GM12873 (cell line): Measurements from ENCODE around the gene PLCB1.

Experiments used
- CTCF ChIP-seq: IDR thresholded peaks from 2 replicates; pipeline ENCODE4 v1.5.1; 2012; ENCODE audit warnings: low read depth, mild to moderate bottlenecking, moderate library complexity, low read length, control low read depth; ENCODE audit not compliant: insufficient read depth; ENCODE audit errors: missing control alignments

The PLCB1 gene

DNA sequence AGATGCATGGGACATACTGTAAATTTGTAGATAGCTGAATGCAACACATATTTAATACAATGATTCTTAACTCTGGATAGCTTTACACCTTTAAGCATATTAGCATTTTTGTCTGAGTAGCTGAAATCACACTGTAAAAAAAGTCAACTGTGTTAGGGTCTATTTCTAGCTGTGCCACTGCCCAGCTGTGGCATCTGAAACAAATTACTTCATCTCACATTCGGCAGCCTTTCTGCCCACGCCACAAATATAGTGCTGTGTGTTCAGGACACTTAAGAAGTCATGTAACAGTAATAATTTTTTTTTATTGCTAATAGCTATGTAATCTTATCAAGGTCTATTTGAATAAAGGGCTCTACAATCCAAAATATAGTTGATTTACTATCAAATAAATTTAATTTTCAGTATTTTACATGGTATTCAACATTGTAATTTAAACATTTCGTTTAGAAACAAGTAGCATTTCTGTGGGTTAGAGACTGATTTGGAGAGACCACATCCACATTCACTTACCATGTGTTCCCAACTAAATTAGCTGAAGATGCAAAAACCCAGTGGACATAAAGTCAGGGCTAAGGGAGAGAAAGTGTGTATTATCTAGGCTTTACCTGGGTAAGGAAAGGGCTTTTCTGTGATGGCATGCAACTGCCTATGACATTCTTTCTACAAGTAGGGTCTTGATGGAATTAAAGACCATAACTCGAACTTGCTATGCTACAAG is 276.7 kb downstream of the PLCB1 start:
- TF ChIP-seq CTCF, result no peak

GRCh38 chr20:8413691-8414090 is 281.6 kb downstream of the PLCB1 start:
- no peak for TF ChIP-seq CTCF

DNA sequence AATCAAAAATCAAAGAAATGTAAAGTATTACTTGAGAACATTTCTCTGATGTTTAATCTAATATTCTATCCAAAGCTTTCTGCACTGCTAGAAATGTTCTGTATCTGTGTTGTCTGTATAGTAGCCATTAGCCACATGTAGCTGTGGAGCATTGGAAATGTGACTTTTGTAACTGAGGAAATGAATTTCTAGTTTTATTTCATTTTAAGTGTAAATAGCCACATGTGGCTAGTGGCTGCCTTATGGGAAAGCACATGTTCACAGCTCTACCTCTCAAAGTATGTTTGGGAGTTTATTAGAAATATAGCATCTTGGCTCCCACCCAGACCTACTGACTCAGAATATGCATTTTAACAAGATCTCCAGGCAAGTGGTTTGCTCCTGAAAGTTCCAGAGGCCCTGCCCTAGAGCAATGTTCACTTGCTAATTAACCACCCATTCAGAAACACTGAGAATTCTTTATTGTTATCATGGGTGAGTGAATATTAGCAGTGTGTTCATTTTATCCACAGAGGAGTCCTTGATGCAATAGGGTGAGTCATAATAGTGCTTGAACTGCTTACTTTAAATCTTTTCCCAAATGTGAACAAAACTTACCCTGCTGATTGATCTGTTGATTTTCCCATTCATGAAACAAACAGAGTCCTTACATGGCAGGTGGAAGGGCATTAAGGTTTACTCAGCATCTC is 282.7 kb downstream of the PLCB1 start:
- no peak for TF ChIP-seq CTCF

GRCh38 chr20:8421981-8422380 is 289.9 kb downstream of the PLCB1 start:
- no peak for TF ChIP-seq CTCF

GRCh38 chr20:8423482-8423881 is 291.4 kb downstream of the PLCB1 start:
- TF ChIP-seq CTCF, result no peak

GRCh38 chr20:8424010-8424409 is 291.9 kb downstream of the PLCB1 start:
- no peak for TF ChIP-seq CTCF

DNA sequence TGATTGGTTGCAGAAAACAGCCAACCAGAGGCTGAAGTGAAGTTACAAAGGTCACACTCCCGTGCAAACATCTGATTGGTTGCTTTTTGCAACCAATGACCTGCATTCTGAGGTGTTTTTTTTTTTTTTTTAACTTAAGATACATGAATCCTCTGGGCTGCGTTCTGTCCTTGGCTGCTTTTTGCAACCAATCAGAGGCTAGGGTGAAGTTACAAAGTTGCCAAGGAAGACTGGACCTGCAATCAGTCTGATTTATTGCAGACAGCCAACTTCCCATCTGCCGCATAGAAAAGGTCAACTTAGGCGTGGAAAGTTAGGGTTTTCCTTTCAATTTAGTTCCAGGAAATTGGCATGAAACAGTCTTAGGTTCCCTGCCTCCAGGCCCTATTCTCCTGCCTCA is 292.9 kb downstream of the PLCB1 start:
- TF ChIP-seq CTCF, result no peak
